IPS-18c (cell line): Measurements from ENCODE around the gene ASMT.

ENCODE experiments used
- H3K4me3 ChIP-seq: 2 replicates; pipeline ENCODE4 v1.7.0; 2013; ENCODE audit warnings: low read depth, mild to moderate bottlenecking, low read length, moderate library complexity; ENCODE audit not compliant: insufficient read depth
- H3K9me3 ChIP-seq: one replicate; pipeline ENCODE4 v1.6.1; 2013; ENCODE audit warnings: mild to moderate bottlenecking, low read length, moderate library complexity; ENCODE audit not compliant: control insufficient read depth, insufficient read depth

ASMT gene

DNA sequence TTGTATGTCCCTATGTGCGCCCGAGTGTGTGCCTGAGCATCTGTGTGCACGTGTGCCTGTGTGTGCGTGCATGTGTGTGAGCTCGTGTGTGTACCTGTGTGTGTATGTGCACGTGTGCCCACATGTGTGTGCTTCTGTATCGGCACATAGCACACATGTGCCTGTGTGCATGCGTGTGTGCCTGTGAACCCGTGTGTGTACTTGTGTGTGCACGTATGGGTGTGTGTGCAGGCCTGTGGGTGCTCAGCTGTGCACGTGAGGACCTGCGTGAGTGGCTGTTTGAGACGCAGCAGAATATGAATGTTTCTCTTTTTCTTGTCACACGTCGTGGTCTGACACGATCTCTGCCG, 19.2 kb upstream of the ASMT start:
- Histone ChIP-seq H3K9me3 (no peaks in the 10 kb centered on the region), H3K4me3 (no peak overlapping the region)

DNA sequence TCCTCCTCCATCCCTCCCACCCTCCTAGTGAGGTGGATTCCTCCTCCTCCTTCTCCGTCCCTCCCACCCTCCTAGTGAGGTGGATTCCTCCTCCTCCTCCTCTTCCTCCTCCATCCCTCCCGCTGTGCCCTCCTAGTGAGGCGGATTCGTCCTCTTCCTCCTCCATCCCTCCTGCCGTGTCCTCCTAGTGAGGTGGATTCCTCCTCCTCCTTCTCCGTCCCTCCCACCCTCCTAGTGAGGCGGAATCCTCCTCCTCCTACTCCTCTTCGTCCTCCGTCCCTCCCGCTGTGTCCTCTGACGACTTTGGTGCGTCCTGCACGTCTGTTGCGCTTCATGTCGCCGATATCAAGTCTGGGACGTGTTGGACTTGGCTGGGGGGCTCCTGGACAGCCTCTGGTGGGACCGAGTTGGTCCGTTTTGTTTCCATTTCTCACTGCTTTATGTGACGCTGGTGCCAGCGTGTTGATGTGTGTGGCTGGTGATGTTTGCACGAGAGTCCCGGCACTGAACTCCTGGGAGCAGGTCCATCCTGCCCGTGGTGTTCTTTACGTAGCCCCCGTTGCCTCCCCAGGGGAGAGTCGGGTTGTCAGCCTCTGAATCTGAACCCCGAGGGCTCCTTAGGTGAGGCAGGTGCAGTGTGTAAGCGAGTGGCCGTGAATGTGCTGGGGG, 18.0 kb upstream of the ASMT start:
- Histone ChIP-seq H3K4me3 (no peak overlapping the region), H3K9me3 (no peaks in the 10 kb centered on the region)

DNA sequence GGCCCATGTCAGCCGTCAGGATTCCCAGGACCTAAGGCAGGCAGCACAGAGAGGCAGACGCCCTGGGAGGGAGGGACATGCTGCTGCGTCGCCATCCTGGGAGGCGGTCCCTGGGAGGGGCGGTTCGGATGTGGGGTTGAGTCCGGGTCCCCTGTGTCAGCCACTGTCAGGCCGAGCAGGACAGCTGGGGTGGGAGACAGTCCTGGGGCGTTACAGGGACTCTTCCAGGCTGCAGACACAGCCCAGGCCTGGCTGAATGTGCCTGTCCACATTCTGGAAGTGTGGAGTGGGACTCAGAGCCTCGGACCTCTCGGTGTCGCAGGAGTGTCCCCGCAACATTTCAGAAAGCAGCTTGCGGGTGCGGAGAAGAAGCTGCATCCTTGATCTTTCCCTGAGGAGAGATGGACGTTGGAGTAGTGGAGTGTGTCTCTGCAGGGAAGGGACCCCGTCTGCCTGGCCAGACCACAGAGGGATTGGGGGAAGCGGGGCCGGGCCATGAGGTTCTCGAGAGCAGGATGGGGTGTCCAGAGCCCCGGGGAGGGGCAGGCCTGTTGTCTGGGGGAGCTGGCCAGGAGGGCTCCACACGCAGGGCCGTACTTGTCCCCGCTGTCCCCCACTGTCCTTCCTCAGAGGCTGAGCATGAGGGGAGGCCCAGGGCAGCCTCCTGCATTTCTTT, 17.4 kb upstream of the ASMT start:
- Histone ChIP-seq H3K4me3 (no peak overlapping the region), H3K9me3 (no peaks in the 10 kb centered on the region)

DNA sequence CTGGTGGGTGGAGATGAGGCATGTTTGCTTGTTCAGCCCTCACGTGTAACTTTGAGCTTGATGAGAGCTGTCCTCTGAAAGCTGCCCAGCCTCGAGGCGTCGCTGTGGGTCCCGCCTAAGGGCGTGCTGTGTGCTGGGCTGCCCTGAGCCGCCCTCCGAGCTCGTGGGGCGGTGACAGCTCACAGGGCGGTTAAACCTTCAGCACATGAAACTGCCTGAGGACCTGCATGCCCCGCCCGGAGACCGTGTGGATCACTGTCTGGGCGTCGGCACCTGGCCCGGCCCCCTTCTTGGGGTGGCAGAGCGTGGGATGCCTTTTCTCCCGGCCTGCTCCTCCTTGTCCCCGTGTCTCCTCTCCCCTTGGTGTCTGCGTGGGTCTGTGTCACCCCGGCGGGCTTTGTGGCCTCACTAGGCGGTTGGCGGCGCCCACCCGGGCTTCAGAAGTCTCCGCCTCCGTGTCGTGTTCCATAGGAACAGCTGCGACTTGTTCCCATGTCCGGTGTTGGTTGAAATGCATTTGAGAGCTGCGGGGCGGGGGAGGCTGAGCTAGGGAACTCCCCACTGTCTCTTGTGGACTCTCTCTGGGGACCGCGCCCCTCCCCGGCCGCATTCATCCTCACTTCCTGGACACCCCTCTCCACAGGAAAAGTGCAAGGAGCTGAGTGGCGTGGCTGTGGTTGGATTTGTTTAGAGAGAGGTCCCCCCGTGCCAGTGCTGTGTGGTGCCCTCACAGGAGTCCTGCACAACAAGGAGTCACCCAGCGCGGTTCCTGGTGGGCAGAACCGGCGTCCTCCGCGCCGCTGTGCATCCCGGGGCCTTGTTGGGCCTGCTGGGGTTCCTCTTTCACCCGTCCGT, 16.6 kb upstream of the ASMT start:
- Histone ChIP-seq H3K4me3 (no peak overlapping the region), H3K9me3 (no peaks in the 10 kb centered on the region)

DNA sequence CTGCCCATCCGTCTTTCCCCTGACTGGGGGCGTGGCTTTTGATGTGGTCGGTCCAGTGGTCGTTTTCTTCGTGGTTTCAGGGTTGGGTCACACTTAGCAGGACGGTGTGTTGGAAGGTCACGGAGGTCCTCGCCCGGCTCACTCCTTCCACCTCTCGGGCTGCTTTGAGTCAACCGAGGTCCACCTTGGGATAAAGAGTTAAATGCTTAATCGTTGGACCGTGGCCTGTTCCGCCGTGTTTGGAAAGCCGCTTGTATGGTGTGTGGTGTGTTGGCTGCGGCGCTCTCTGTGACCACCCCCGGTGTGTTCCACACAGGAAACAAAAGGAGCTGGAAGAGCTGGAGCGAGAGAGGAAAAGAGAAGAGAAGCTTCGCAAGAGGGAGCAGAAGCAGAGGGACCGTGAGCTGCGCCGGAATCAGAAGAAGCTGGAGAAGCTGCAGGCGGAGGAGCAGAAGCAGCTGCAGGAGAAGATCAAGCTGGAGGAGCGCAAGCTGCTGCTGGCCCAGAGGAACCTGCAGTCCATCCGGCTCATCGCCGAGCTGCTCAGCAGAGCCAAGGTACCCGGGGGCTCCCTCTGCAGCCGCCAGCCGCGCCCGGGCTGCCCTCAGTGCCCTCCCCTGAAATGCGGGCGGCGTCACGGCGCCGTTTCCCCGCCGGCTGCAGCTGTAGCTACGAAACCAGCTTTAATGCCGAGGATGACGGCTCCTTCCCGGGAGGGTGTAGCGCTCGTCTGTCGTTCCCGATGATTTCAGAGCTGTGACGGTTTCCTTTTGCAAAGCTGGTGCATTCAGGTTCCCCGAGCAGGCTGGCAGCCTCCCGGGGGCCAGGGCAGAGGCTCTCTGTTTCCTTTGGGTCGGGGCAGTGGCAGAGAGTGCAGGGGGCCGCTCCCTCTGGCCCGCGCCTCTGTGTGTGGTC, 15.7 kb upstream of the ASMT start:
- Histone ChIP-seq H3K9me3 (no peaks in the 10 kb centered on the region), H3K4me3 (no peak overlapping the region)

DNA sequence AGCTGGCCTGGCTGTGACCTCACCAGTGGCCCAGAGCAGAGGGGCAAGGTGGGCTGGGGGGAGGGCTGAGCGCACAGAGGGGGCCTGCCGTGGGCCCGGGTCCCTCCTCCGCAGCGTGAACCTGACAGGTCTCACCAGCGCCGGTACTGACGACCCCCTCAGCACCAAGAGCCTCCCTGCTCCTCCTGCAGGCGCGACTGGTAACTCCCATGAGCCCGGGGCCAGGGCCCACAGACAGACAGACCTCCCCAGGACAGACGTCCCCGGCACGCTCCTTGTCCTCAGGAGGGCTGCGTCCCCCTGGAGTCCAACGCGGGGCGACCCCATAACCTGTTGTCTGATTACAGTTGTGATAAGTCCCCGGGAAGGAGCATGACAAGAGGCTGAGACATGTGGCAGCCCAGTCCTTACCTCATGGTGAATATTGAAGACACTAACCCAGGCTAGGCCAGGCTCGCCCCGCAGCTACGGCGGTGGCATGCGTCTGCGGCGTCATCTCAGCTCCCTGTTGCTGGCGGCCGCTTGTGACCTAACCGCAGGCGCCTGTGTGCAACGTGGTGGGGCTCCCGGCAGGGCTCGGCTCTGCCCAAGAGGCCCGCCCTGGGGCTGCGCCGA, 15.0 kb upstream of the ASMT start:
- Histone ChIP-seq H3K4me3 (no peak overlapping the region), H3K9me3 (no peaks in the 10 kb centered on the region)

DNA sequence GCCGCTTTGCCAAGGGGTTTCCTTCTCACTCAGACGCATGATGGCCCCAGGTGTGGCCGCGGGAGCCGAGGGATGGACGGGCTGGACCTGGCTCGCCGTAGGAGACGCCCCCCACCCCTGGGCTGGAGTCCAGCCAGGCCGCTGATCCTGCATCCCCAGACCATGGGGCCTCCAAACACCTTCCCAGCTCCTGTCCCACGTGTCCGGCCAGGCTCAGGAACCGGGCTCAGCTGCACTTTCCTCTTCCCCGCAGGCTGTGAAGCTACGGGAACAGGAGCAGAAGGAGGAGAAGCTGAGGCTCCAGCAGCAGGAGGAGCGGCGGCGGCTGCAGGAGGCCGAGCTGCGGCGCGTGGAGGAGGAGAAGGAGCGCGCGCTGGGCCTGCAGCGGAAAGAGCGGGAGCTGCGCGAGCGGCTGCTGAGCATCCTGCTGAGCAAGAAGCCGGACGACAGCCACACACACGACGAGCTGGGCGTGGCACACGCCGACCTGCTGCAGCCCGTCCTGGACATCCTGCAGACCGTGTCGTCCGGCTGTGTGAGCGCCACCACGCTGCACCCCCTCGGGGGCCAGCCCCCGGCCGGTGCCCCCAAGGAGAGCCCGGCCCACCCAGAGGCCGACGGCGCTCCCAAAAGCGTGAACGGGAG, 14.3 kb upstream of the ASMT start:
- Histone ChIP-seq H3K9me3 (no peaks in the 10 kb centered on the region), H3K4me3 (no peak overlapping the region)

DNA sequence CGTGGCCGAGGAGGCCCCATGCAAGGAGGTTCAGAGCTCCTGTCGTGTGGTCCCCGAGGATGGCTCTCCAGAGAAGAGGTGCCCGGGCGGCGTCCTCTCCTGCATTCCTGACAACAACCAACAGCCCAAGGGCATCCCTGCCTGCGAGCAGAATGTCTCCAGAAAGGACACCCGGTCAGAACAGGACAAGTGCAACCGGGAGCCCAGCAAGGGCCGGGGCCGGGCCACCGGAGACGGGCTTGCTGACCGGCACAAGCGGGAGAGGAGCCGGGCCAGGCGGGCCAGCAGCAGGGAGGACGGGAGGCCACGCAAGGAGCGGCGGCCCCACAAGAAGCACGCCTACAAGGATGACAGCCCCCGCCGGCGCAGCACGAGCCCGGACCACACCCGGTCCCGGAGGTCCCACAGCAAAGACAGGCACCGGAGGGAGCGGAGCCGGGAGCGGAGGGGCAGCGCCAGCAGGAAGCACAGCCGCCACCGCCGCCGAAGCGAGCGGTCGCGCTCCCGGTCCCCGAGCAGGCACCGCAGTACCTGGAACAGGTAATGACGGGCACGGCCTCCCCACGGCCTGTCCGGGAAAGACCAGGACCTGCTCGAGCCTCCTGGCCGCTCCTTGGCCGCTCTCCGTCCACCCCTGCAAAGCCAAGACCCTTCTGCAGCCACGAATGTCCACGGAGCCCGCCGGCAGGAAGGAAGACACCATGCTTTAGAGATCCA, 13.7 kb upstream of the ASMT start:
- Histone ChIP-seq H3K9me3 (no peaks in the 10 kb centered on the region), H3K4me3 (no peak overlapping the region)

DNA sequence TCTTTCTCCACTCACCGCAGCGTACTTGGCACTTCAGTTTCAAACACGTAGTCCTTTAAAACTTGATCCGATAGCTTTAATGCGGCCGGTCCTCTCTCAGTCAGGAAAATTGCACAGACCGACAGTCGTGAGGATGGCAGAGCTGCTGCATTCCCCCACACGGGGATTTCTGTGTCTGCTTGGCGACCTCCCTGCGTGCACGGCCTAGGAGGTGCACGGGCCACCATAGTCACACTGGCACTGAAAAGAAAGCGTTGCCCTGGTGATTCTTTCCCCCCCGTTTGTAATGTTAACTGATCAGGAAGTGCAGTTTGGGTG, 13.1 kb upstream of the ASMT start:
- H3K9me3 ChIP-seq = no peaks in the 10 kb centered on the region
- H3K4me3 ChIP-seq = no peak overlapping the region

DNA sequence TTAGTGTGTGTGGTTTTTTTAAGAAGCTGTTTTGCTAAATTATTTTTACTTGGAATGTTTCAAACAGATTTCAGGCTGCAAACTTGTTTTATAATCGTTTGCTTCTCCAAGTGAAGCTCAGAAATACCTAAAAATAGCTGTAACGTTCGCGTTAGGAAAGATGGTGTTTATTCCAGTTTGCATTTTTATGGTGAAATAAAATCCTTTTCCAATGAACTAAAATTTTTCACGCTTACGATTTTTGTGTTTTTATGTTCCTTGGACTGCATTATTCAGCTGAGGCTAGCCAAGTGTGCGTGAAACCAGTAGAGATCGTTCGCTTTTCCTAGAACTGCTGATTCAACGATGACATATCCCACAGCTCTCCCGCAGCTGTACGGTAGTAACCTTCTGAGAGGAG, 12.6 kb upstream of the ASMT start:
- Histone ChIP-seq H3K4me3 (no peak overlapping the region), H3K9me3 (no peaks in the 10 kb centered on the region)

DNA sequence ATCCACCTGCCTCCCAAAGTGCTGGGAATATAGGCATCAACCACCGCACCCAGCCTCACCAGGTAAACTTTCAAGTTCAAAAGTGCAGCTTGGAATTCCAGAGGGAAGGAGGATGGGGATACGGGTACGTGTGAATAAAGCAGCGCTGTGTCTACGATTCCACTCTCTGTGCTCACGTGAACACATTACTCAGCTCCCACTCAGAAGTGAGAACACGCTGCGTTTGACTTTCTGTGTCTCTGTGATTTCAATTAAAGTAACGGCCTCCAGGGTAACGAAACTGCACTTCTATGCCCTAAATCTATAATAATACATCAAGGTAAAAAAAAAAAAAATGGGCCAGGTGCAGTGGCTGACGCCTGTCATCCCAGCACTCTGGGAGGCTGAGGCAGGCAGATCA, 8.4 kb upstream of the ASMT start:
- H3K9me3 ChIP-seq = no peaks in the 10 kb centered on the region
- no peak overlapping the region for H3K4me3 ChIP-seq

DNA sequence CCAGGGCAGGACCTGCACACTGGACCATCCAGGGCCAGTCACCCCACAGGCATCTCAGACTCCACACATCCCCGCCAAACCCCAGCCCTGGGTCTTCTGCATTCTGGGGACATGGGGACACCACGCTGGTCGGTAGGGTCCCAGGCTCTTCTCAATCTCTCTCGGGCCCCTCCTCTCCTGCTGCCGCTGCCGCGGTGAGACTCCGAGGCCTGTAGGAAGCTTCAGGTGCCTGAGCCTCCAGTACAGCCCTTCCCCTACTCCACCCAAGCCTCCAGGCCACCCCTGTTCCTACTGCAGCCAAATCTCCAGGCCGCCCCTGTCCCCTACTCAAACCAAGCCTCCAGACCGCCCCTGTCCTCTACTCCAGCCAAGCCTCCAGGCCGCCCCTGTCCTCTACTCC, 5.5 kb upstream of the ASMT start:
- no peak overlapping the region for H3K4me3 ChIP-seq
- no peaks in the 10 kb centered on the region for H3K9me3 ChIP-seq

DNA sequence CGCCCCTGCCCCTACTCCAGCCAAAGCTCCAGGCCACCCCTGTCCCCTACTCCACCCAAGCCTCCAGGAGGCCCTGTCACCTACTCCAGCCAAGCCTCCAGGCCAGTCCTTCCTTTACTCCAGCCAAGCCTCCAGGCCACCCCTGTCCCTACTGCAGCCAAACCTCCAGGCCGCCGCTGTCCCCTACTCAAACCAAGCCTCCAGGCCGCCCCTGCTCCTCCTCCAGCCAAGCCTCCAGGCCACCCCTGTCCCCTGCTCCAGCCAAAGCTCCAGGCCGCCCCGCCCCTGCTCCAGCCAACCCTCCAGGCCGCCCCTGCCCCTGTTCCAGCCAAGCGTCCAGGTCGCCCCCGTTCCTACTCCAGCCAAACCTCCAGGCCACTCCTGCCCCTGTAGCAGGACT, 5.1 kb upstream of the ASMT start:
- Histone ChIP-seq H3K4me3 (no peak overlapping the region), H3K9me3 (no peaks in the 10 kb centered on the region)

DNA sequence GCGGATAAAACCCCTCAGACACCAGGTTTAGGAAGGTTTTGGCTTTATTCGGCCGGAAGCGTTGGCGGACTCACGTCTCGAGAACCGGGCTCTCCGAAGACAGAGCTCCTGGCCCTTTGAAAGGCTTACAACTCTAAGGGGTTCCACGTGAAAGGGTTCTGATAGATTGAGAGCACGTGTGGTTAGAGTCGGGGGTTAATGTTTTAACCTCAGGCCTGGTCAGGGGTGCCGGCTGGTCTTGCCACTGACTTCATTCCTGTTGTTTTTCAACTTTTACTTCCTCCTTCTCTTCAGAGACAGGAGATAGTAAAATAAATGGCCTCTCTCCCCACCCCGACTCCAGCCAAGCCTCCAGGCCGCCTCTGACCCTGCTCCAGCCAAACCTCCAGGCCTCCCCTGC, 4.7 kb upstream of the ASMT start:
- Histone ChIP-seq H3K4me3 (no peak overlapping the region), H3K9me3 (no peaks in the 10 kb centered on the region)

DNA sequence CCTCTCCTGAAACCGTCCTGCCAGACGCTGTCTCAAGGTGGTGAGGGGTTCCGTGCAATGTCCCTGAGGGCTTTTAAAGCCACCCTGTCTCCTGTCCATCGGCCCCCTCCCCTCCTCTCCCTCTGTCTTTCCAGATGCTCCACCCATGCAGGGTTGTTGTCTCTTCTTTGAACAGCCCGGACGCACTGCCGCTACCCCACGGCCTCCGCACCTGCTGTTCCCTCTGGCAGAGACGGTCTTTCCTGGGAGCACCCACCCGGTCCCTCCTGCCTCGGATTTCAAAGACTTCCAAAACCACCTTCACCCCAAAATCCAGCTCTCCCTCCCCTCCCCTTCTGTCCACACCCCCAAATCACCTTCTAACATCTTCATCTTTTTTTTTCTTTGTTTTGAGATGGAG, 4.1 kb upstream of the ASMT start:
- H3K4me3 ChIP-seq = no peak overlapping the region

DNA sequence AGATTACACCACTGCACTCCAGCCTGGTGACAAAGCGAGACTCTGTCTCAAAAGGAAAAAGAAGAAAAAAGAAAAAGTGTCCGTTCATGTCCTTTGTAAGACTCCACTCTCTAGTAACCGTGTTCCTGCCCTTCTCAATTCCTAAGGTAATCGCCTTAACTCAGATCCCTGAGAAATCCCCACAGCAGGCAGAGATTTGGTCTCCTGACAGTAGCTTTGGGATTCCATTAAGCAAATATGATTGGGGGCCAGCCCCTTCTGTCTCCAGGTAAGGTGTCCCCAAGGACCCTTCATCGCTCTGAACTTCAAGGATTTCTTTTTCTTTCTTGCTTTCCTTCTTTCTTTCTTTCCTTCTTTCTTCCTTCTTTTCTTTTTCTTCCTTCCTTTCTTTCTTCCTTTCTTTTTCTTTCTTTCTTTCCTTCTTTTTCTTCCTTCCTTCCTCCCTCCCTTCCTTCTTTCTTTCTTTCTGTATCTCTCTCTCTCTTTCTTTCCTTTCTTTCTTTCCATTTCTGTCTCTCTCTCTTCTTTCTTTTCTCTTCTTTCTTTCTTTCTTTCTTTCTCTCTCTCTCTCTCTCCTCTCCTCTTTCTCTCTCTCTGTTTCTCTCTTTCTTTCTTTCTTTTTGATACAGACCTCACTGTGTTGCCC, 2.1 kb upstream of the ASMT start:
- no peak overlapping the region for H3K4me3 ChIP-seq

More for the DNA sequence above, 4.1 kb upstream of the ASMT start:
- no peaks in the 10 kb centered on the region for H3K9me3 ChIP-seq

More for the DNA sequence above, 2.1 kb upstream of the ASMT start:
- H3K9me3 ChIP-seq = no peaks in the 10 kb centered on the region
